GM12878 (cell line): ENCODE data around the gene SSNA1. TPM values are rescaled to one million over a fixed set of nuclear protein-coding genes. Genes with fewer than 3 reads are reported as not detected.

ENCODE experiments used
- ATAC-seq: fragments of 200-7000 bp; cut with Tn5 transposase; 3 replicates; pipeline ENCODE4 v1.9.1; 2020; ENCODE audit warnings: mild to moderate bottlenecking, moderate library complexity
- BruUV-seq: library from RNA; stranded (reverse); fragments of 400-500 nt; replicated peaks from 2 replicates; lab custom pipeline; 2021; lab: Mats Ljungman, UMichigan
- CTCF ChIA-PET: fragments of 300-600 bp; sonication (Branson Sonifier 250); formaldehyde crosslinking; extraction: SDS; loops from one replicate; lab custom pipeline; 2021; ENCODE audit warnings: inconsistent platforms; lab: Yijun Ruan, JAX
- POLR2A ChIA-PET: fragments of 350-600 bp; formaldehyde crosslinking; extraction: SDS; loops from one replicate; lab custom pipeline; 2021; ENCODE audit warnings: inconsistent platforms; lab: Charles Lee
- RAD21 ChIA-PET: fragments of 300-600 bp; sonication (Branson Sonifier 250); formaldehyde crosslinking; loops from one replicate; lab custom pipeline; 2023; ENCODE audit warnings: antibody characterized with exemption; ENCODE audit not compliant: unreplicated experiment; lab: Charles Lee
- SMC1A ChIA-PET: fragments of 300-600 bp; sonication (Branson Sonifier 250); formaldehyde crosslinking; loops from one replicate; lab custom pipeline; 2023; ENCODE audit not compliant: unreplicated experiment, uncharacterized antibody; lab: Charles Lee
- DNase-seq: peaks from one replicate; pipeline ENCODE4 v3.0.0-alpha.2; 2011; ENCODE audit warnings: low read depth, low spot score
- FAIRE-seq: peaks from 3 replicates; lab custom pipeline; 2011; peaks lifted over from hg19 to GRCh38; lab: Jason Lieb, UNC
- H2AFZ ChIP-seq: 2 replicates; pipeline ENCODE4 v1.6.0; 2011; ENCODE audit warnings: low read depth, low read length, control low read depth; ENCODE audit not compliant: control insufficient read depth
- H3K27ac ChIP-seq: 2 replicates; pipeline ENCODE4 v1.5.1; 2011; ENCODE audit warnings: control low read depth; ENCODE audit not compliant: control insufficient read depth, insufficient read depth
- H3K27me3 ChIP-seq, 2 experiments: replicated peaks in 1 of 2; 2 replicates each; pipeline versions ENCODE4 v1.6.0 to v1.6.1; 2011; ENCODE audit warnings: low read length in 1 of 2; ENCODE audit not compliant: control insufficient read depth in 2 of 2, insufficient read depth in 2 of 2
- H3K36me3 ChIP-seq, 2 experiments: 2 replicates each; pipeline ENCODE4 v1.5.1; 2011; ENCODE audit warnings: low read length in 1 of 2; ENCODE audit not compliant: control insufficient read depth in 2 of 2, insufficient read depth in 2 of 2
- H3K4me1 ChIP-seq: 2 replicates; pipeline ENCODE4 v1.6.1; 2011; ENCODE audit warnings: mild to moderate bottlenecking, low read length, moderate library complexity, mixed read lengths; ENCODE audit not compliant: control insufficient read depth, insufficient read depth
- H3K4me2 ChIP-seq: 2 replicates; pipeline ENCODE4 v1.6.0; 2011; ENCODE audit warnings: control low read depth; ENCODE audit not compliant: control insufficient read depth, insufficient read depth
- H3K4me3 ChIP-seq: fragments of 200-600 bp; sonication (generic); 2 replicates; pipeline ENCODE4 v1.5.1; 2016
- H3K79me2 ChIP-seq: 2 replicates; pipeline ENCODE4 v1.6.0; 2011; ENCODE audit warnings: low read length; ENCODE audit not compliant: control insufficient read depth, insufficient read depth
- H3K9ac ChIP-seq: 2 replicates; pipeline ENCODE4 v1.8.0; 2011; ENCODE audit warnings: low read length, control low read depth, mixed read lengths; ENCODE audit not compliant: control insufficient read depth, insufficient read depth
- H3K9me3 ChIP-seq: replicated peaks from 3 replicates; pipeline ENCODE4 v1.5.1; 2011; ENCODE audit warnings: mild to moderate bottlenecking, low read length; ENCODE audit not compliant: control insufficient read depth, insufficient read depth
- H4K20me1 ChIP-seq: 2 replicates; pipeline ENCODE4 v1.6.0; 2011; ENCODE audit not compliant: control insufficient read depth, insufficient read depth
- CBFB ChIP-seq: IDR thresholded peaks from 2 replicates; pipeline ENCODE4 v1.6.1; 2016; ENCODE audit warnings: antibody characterized with exemption, low read depth
- CREB1 ChIP-seq: IDR thresholded peaks from 2 replicates; pipeline ENCODE4 v1.6.1; 2012; ENCODE audit warnings: low read depth, mild to moderate bottlenecking, inconsistent platforms
- DPF2 ChIP-seq: fragments of 450-650 bp; IDR thresholded peaks from 2 replicates; pipeline ENCODE4 v1.6.1; 2017; ENCODE audit warnings: mild to moderate bottlenecking
- ESRRA ChIP-seq: IDR thresholded peaks from 2 replicates; pipeline ENCODE4 v1.6.1; 2012; ENCODE audit warnings: mild to moderate bottlenecking, low read length, improper control_type of control experiment
- KAT2A ChIP-seq: conservative IDR thresholded peaks from 2 replicates; pipeline ENCODE4 v1.6.1; 2011; ENCODE audit warnings: low read depth, low read length; ENCODE audit not compliant: control insufficient read depth
- NRF1 ChIP-seq: conservative IDR thresholded peaks from 2 replicates; pipeline ENCODE4 v1.6.1; 2011; ENCODE audit warnings: mild to moderate bottlenecking, low read depth, low read length, improper control_type of control experiment
- RCOR1 ChIP-seq: conservative IDR thresholded peaks from 2 replicates; pipeline ENCODE4 v1.6.1; 2012; ENCODE audit warnings: low read depth, low read length, improper control_type of control experiment
- SIN3A ChIP-seq: IDR thresholded peaks from 2 replicates; pipeline ENCODE4 v1.6.1; 2012; ENCODE audit warnings: low read depth, low read length, improper control_type of control experiment
- SMAD5 ChIP-seq: IDR thresholded peaks from 2 replicates; pipeline ENCODE4 v1.6.1; 2016; ENCODE audit warnings: antibody characterized with exemption, low read depth
- SRF ChIP-seq, 2 experiments: IDR thresholded peaks; 2 replicates each; pipeline ENCODE4 v1.6.1; 2011; ENCODE audit warnings: low read depth in 2 of 2, low read length in 2 of 2, mild to moderate bottlenecking in 1 of 2, moderate library complexity in 1 of 2
- ZNF207 ChIP-seq: fragments of 450-650 bp; IDR thresholded peaks from 2 replicates; pipeline ENCODE4 v1.6.1; 2014; ENCODE audit warnings: antibody characterized with exemption, mild to moderate bottlenecking, borderline replicate concordance
- ZNF274 ChIP-seq: IDR thresholded peaks from one replicate; pipeline ENCODE4 v1.8.0; 2011; ENCODE audit not compliant: insufficient read length, insufficient read depth
- WGBS: methylation state at CpG from one replicate; pipeline ENCODE4 v1.1.6; 2016; ENCODE audit warnings: low lambda C conversion rate; ENCODE audit not compliant: insufficient replicate concordance, insufficient coverage; ENCODE audit errors: missing lambda C conversion rate; 5-methylcytosine and 5-hydroxymethylcytosine counted together
- in situ Hi-C: fragments of 300-500 bp; cut with MboI; formaldehyde crosslinking; loops from 9 replicates; pipeline ENCODE4 v1.14.3; 2018; ENCODE audit warnings: mixed read lengths
- intact Hi-C: fragments of 100-400 bp; cut with micrococcal nuclease; formaldehyde crosslinking; loops from one replicate; pipeline ENCODE4 v1.14.2; 2022; ENCODE audit not compliant: unreplicated experiment
- polyA plus RNA-seq, 11 experiments: library from polyadenylated mRNA; depleted of rRNA in 4 of 11; unstranded in 6 of 11; stranded (reverse) in 5 of 11; fragments of >200 nt; fragmentation: Nextera tagmentation in 4 of 11; fragmentation: Illumina TruSeq in 1 of 11; extraction: Ambion mirVana in 4 of 11; extraction: Trizol in 1 of 11; gene quantifications; 1 replicate in 1 of 11; 2 replicates in 10 of 11; pipeline versions ENCODE4 v1.2.1 to v1.2.3, GENCODE V29; 2011 to 2016; ENCODE audit warnings: inconsistent platforms in 2 of 11, missing spikeins in 2 of 11, low read depth in 1 of 11
- total RNA-seq, 4 experiments: library from RNA; depleted of rRNA in 3 of 4; stranded (reverse); fragments of >200 nt in 3 of 4; fragmentation: Illumina TruSeq in 1 of 4; extraction: Trizol in 1 of 4; gene quantifications; 2 replicates each; pipeline versions ENCODE4 v1.2.1 to v1.2.3, GENCODE V29; 2013 to 2021
- TF ChIP-seq, protein P1 (sequence below): IDR thresholded peaks from 2 replicates; pipeline ENCODE4 v1.6.1; 2012; ENCODE audit warnings: low read depth, low read length, improper control_type of control experiment
- TF ChIP-seq, protein P2 (sequence below), 3 experiments: IDR thresholded peaks in 2 of 3; conservative IDR thresholded peaks in 1 of 3; 2 replicates each; pipeline ENCODE4 v1.5.1; 2011; ENCODE audit warnings: low read depth in 3 of 3, low read length in 3 of 3, mild to moderate bottlenecking in 3 of 3, control low read depth in 2 of 3, moderate library complexity in 2 of 3, inconsistent platforms in 1 of 3, mixed read lengths in 1 of 3; ENCODE audit not compliant: control insufficient read depth in 2 of 3, insufficient read depth in 1 of 3; ENCODE audit errors: extremely low read depth in 1 of 3
- TF ChIP-seq, protein P3 (sequence below): fragments of 150-350 bp; IDR thresholded peaks from 2 replicates; pipeline ENCODE4 v1.6.1; 2014; ENCODE audit warnings: mild to moderate bottlenecking, low read depth, low read length
- TF ChIP-seq, protein P4 (sequence below): fragments of 450-650 bp; formaldehyde crosslinking; IDR thresholded peaks from 2 replicates; pipeline ENCODE4 v1.5.0; 2022; ENCODE audit warnings: mild to moderate bottlenecking, missing genetic modification characterization

SSNA1 gene
- total and polyA plus RNA-seq, 10 of the 15 experiments (the other 5 are each of a cell fraction or from before 2014, with no cell fraction given), result 0.63 to 139 (median 78.0) TPM

DNA sequence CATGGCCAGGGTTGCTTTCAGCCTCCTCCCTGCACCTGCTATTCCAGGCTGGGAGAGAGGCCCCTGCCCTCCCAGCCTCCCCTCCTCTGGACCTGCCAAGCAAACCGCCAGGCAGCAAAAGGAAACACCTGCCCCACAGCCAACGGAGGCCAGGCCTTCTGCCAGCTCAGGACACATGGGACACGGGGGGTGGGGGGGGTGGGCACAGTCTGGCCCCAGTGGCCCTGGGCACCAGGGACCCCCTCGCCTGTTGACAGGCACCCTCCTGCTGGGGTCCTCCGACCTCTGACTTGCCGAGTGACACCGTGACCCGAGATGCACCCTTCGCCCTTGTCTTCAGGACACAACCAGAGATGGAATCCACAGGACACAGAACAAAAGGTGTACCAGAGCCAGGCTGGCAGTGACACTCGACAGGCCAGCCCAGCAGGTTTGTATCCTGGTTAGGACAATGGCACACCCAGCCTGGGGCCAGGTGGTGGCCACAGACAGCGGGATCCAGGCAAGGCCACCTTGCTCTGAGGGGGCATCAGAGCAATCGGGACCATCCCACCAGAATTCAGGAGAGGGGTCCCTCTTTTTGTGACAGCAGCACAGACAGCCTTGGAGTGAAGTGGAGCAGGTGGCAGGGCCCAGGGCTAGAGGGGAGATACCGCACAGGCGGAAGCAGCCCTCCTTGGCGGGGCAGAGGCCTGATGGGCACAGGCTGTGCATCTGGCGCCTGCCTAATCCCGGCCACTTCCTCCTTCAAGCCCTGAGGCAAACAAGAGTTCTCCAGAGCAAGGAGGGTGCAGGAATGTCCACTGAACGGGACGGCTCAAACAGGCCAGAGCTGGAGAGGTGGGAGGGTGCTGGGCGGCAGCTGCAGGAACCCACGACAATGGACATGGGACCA, 15.3 kb upstream of the SSNA1 start:
- H3K27me3 ChIP-seq, result peaks cover 0 to 5% of the 10 kb centered on the region in 2 experiments; a peak in 2 of 4 replicates
- DNase-seq (no peak), ATAC-seq (no peak), FAIRE-seq (no peak)
- RAD21 ChIA-PET, result interaction anchor here (0.8 to 3.0 kb wide), 2 partner anchors 15 to 23 kb away, joined by 3 to 14 read pairs; partner anchors contain the start of genes ANAPC2 and SSNA1
- in situ Hi-C loops (no loop called here), intact Hi-C loops (no loop called here)
- 36% methylated on average over 20 of the region's 21 CpGs for WGBS
- no peaks in the 10 kb centered on the region for H3K9me3 ChIP-seq
- H3K27ac ChIP-seq, result no peak overlapping the region
- no TSS peak for BruUV-seq
- H3K4me1 ChIP-seq, result peaks cover 8% of the 10 kb centered on the region; the same call in 1 of the 2 replicates
- SMC1A ChIA-PET, result no interaction called here
- CTCF ChIA-PET, result interaction anchor here (1.0 kb wide), 1 partner anchor 52 kb away, joined by 3 read pairs; no protein-coding TSS in a partner anchor
- no peak overlapping the region for H2AFZ ChIP-seq
- no peak for TF ChIP-seq SIN3A
- TF ChIP-seq, protein P1, sequence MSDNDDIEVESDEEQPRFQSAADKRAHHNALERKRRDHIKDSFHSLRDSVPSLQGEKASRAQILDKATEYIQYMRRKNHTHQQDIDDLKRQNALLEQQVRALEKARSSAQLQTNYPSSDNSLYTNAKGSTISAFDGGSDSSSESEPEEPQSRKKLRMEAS, result no peak
- TF ChIP-seq DPF2, result no peak
- TF ChIP-seq SRF (IDR thresholded peaks at IDR 0.05; ENCODE audit: low read depth in 2 of 2, low read length in 2 of 2), result no peak
- TF ChIP-seq, protein P2, sequence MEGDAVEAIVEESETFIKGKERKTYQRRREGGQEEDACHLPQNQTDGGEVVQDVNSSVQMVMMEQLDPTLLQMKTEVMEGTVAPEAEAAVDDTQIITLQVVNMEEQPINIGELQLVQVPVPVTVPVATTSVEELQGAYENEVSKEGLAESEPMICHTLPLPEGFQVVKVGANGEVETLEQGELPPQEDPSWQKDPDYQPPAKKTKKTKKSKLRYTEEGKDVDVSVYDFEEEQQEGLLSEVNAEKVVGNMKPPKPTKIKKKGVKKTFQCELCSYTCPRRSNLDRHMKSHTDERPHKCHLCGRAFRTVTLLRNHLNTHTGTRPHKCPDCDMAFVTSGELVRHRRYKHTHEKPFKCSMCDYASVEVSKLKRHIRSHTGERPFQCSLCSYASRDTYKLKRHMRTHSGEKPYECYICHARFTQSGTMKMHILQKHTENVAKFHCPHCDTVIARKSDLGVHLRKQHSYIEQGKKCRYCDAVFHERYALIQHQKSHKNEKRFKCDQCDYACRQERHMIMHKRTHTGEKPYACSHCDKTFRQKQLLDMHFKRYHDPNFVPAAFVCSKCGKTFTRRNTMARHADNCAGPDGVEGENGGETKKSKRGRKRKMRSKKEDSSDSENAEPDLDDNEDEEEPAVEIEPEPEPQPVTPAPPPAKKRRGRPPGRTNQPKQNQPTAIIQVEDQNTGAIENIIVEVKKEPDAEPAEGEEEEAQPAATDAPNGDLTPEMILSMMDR (IDR thresholded peaks at IDR 0.05 in 2 of 3, conservative IDR thresholded peaks at IDR 0.05 in 1 of 3; ENCODE audit: control insufficient read depth in 2 of 3, extremely low read depth in 1 of 3, insufficient read depth in 1 of 3, low read depth in 3 of 3, low read length in 3 of 3), result no peak
- no peak for TF ChIP-seq NRF1
- no peak for TF ChIP-seq CREB1
- TF ChIP-seq SMAD5, result no peak
- TF ChIP-seq ZNF207, result no peak
- no peak for TF ChIP-seq KAT2A
- TF ChIP-seq ESRRA, result no peak
- TF ChIP-seq CBFB, result no peak
- TF ChIP-seq, protein P3, sequence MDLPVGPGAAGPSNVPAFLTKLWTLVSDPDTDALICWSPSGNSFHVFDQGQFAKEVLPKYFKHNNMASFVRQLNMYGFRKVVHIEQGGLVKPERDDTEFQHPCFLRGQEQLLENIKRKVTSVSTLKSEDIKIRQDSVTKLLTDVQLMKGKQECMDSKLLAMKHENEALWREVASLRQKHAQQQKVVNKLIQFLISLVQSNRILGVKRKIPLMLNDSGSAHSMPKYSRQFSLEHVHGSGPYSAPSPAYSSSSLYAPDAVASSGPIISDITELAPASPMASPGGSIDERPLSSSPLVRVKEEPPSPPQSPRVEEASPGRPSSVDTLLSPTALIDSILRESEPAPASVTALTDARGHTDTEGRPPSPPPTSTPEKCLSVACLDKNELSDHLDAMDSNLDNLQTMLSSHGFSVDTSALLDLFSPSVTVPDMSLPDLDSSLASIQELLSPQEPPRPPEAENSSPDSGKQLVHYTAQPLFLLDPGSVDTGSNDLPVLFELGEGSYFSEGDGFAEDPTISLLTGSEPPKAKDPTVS, result no peak
- TF ChIP-seq RCOR1, result no peak
- TF ChIP-seq, protein P4, sequence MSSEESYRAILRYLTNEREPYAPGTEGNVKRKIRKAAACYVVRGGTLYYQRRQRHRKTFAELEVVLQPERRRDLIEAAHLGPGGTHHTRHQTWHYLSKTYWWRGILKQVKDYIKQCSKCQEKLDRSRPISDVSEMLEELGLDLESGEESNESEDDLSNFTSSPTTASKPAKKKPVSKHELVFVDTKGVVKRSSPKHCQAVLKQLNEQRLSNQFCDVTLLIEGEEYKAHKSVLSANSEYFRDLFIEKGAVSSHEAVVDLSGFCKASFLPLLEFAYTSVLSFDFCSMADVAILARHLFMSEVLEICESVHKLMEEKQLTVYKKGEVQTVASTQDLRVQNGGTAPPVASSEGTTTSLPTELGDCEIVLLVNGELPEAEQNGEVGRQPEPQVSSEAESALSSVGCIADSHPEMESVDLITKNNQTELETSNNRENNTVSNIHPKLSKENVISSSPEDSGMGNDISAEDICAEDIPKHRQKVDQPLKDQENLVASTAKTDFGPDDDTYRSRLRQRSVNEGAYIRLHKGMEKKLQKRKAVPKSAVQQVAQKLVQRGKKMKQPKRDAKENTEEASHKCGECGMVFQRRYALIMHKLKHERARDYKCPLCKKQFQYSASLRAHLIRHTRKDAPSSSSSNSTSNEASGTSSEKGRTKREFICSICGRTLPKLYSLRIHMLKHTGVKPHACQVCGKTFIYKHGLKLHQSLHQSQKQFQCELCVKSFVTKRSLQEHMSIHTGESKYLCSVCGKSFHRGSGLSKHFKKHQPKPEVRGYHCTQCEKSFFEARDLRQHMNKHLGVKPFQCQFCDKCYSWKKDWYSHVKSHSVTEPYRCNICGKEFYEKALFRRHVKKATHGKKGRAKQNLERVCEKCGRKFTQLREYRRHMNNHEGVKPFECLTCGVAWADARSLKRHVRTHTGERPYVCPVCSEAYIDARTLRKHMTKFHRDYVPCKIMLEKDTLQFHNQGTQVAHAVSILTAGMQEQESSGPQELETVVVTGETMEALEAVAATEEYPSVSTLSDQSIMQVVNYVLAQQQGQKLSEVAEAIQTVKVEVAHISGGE (CRISPR knock-in tag), result no peak
- TF ChIP-seq ZNF274, result no peak
- H4K20me1 ChIP-seq, result no peaks in the 10 kb centered on the region
- H3K36me3 ChIP-seq, result no peaks in the 10 kb centered on the region
- POLR2A ChIA-PET, result no interaction called here
- no peak overlapping the region for H3K9ac ChIP-seq
- H3K4me2 ChIP-seq, result no peak overlapping the region
- H3K79me2 ChIP-seq, result no peaks in the 10 kb centered on the region
- no peak overlapping the region for H3K4me3 ChIP-seq
